BLaER1 (cell line): ENCODE results near the gene ATP2B1.

Source experiments
- H3K27ac ChIP-seq: shearing (Covaris generic); formaldehyde crosslinking; 2 replicates; pipeline ENCODE4 v1.8.1; 2022
- H3K27me3 ChIP-seq: shearing (Covaris generic); formaldehyde crosslinking; 2 replicates; pipeline ENCODE4 v1.8.1; 2022
- H3K36me3 ChIP-seq: shearing (Covaris generic); formaldehyde crosslinking; 2 replicates; pipeline ENCODE4 v1.8.1; 2022
- H3K4me1 ChIP-seq: shearing (Covaris generic); formaldehyde crosslinking; 2 replicates; pipeline ENCODE4 v1.8.1; 2022
- H3K4me2 ChIP-seq: shearing (Covaris generic); formaldehyde crosslinking; 2 replicates; pipeline ENCODE4 v1.8.1; 2022
- H3K4me3 ChIP-seq: shearing (Covaris generic); formaldehyde crosslinking; 2 replicates; pipeline ENCODE4 v1.8.1; 2022
- H3K9ac ChIP-seq: shearing (Covaris generic); formaldehyde crosslinking; 2 replicates; pipeline ENCODE4 v1.8.1; 2022
- H3K9me3 ChIP-seq: shearing (Covaris generic); formaldehyde crosslinking; 2 replicates; pipeline ENCODE4 v1.8.1; 2022
- H4K20me1 ChIP-seq: shearing (Covaris generic); formaldehyde crosslinking; 2 replicates; pipeline ENCODE4 v1.8.1; 2022
- Cebpa-rat ChIP-seq: shearing (Covaris generic); IDR thresholded peaks from 2 replicates; pipeline ENCODE4 v1.8.1; 2022

ATP2B1 gene

GRCh38 chr12:89695100-89695499, 13.5 kb downstream of the ATP2B1 start:
- Histone ChIP-seq H3K4me3 (no peak overlapping the region), H3K9ac (no peak overlapping the region), H3K9me3 (no peaks in the 10 kb centered on the region), H4K20me1 (peaks cover 38% of the 10 kb centered on the region), H3K4me2 (no peak overlapping the region), H3K27ac (no peak overlapping the region), H3K4me1 (no peaks in the 10 kb centered on the region), H3K36me3 (no peaks in the 10 kb centered on the region), H3K27me3 (no peaks in the 10 kb centered on the region)
- no peak for TF ChIP-seq Cebpa-rat

DNA sequence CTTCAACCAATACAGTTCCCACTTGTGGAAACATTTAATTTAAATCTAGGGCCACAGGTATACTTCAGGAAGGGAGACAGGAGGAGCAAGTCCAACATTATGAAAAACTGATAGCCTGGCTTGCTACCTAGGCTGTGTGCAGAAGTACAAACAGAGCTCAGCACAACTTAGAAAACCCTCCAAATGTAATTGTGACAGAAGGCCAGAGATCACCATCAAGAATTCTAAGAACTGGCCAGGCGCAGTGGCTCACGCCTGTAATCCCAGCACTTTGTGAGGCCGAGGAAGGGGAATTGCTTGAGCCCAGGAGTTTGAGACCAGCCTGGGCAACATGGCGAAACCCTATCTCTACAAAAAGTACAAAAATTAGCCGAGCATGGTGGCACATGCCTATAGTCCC, 14.1 kb downstream of the ATP2B1 start:
- Histone ChIP-seq H3K27me3 (no peaks in the 10 kb centered on the region), H3K27ac (no peak overlapping the region), H3K9me3 (no peaks in the 10 kb centered on the region), H3K9ac (no peak overlapping the region), H3K4me3 (no peak overlapping the region), H3K36me3 (no peaks in the 10 kb centered on the region), H3K4me1 (no peaks in the 10 kb centered on the region), H4K20me1 (peaks cover 33% of the 10 kb centered on the region), H3K4me2 (no peak overlapping the region)
- TF ChIP-seq Cebpa-rat = no peak

DNA sequence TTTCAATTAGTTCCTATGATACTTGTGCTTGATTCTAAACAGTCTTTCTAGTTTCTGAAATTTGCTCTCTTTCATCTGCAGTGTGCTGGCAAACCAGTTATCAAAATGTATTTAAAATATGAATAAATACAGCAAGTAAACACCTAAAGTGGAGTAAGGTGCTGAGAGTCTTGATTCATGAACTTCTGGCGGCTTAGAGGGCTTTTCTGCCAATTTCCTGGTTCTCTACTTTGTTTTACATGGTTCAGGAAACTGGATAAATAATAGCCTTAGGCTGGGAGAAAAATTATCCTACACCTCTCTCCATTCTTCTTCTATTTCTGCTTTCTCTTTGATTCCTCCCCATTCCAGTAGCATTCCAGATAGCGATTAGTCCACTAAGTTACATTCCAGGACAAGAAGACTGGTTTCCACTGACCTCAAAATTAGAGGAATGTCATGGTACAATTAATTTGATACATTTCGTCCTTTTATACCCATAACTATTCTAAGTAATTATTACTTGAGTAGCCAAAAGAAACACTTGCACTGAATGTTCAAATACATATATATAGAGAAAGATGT, 14.9 kb downstream of the ATP2B1 start:
- H3K27ac ChIP-seq = no peak overlapping the region
- no peaks in the 10 kb centered on the region for H3K9me3 ChIP-seq
- no peaks in the 10 kb centered on the region for H3K27me3 ChIP-seq
- H4K20me1 ChIP-seq = peaks cover 24% of the 10 kb centered on the region
- TF ChIP-seq Cebpa-rat = no peak
- no peaks in the 10 kb centered on the region for H3K36me3 ChIP-seq
- no peaks in the 10 kb centered on the region for H3K4me1 ChIP-seq
- H3K9ac ChIP-seq = no peak overlapping the region
- H3K4me3 ChIP-seq = no peak overlapping the region
- H3K4me2 ChIP-seq = no peak overlapping the region

GRCh38 chr12:89692439-89692838, 16.2 kb downstream of the ATP2B1 start:
- Histone ChIP-seq H3K4me3 (no peak overlapping the region), H3K4me2 (no peak overlapping the region), H3K9me3 (no peaks in the 10 kb centered on the region), H3K36me3 (no peaks in the 10 kb centered on the region), H3K27ac (no peak overlapping the region), H3K27me3 (no peaks in the 10 kb centered on the region), H3K4me1 (no peaks in the 10 kb centered on the region), H4K20me1 (peaks cover 12% of the 10 kb centered on the region; the same call in 1 of the 2 replicates), H3K9ac (no peak overlapping the region)
- TF ChIP-seq Cebpa-rat = no peak

DNA sequence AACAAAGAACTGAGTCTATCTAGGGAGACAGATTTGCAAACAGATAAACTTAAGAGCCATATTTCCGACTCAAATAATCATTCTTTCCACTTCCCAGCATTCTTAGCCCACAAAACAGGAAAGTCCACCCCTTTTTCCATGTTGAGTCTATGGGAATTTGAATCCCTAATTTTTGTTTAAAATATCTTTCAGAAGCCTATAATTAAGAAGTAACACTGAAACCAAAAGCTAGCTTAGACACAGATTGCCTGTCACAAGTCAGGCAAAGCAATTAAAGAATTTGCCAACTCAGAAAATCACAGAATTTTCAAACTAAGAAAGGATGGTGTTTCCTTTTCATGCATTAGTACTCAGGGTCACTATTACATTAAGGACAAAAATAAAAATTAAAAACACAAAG, 17.0 kb downstream of the ATP2B1 start:
- no peaks in the 10 kb centered on the region for H3K4me1 ChIP-seq
- H3K4me3 ChIP-seq = no peak overlapping the region
- H4K20me1 ChIP-seq = 0 out of 2 replicates have a peak, but pooled peaks cover 7% of the 10 kb centered on the region
- no peak overlapping the region for H3K4me2 ChIP-seq
- H3K9ac ChIP-seq = no peak overlapping the region
- no peak for TF ChIP-seq Cebpa-rat
- no peaks in the 10 kb centered on the region for H3K27me3 ChIP-seq
- H3K36me3 ChIP-seq = no peaks in the 10 kb centered on the region
- H3K9me3 ChIP-seq = peaks cover 6% of the 10 kb centered on the region
- H3K27ac ChIP-seq = no peak overlapping the region

DNA sequence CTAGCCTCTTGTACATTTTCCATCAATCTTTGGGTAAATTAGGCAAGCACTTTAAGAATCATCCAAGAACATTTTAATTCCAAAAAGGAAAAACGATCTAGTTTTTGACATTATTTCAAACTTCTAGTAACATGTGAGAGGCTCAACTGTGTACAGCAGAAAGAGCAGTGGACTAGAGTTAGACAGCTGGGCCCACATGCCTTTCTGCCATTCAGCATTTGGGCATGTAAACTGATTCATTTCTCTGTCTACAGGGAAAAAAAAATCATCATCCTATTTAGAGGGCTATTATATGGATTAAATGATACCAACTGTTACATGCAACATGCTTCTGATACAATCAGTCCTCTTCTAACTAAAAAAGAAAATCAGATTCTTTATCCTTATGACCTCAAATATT, 17.7 kb downstream of the ATP2B1 start:
- Histone ChIP-seq H3K4me3 (no peak overlapping the region), H3K36me3 (no peaks in the 10 kb centered on the region), H3K27ac (no peak overlapping the region), H3K9ac (no peak overlapping the region), H3K27me3 (no peaks in the 10 kb centered on the region), H4K20me1 (0 out of 2 replicates have a peak, but pooled peaks cover 7% of the 10 kb centered on the region), H3K9me3 (peaks cover 8% of the 10 kb centered on the region), H3K4me1 (no peaks in the 10 kb centered on the region), H3K4me2 (no peak overlapping the region)
- TF ChIP-seq Cebpa-rat = no peak

DNA sequence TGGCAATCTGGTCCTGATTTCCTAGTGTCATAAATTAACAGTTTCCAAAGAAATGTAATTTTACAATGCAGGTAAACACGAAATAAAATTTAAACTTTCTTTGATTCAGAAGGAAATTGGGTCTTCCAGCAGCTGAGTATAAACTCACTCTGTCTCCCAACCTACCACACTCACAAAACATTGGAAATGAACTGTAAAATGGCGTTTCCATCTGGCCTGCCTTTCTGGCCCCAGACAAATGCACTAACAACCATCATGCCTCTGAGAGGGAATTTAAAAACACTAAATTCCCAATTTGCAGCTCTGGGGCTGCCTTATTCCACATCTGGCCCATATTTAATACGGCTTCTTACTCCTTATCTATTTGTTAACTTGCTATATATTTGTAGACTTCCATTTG, 19.3 kb downstream of the ATP2B1 start:
- Histone ChIP-seq H3K27me3 (no peaks in the 10 kb centered on the region), H3K4me3 (no peak overlapping the region), H3K4me1 (no peaks in the 10 kb centered on the region), H4K20me1 (0 out of 2 replicates have a peak, but pooled peaks cover 2% of the 10 kb centered on the region), H3K4me2 (no peak overlapping the region), H3K27ac (no peak overlapping the region), H3K9ac (no peak overlapping the region), H3K36me3 (no peaks in the 10 kb centered on the region), H3K9me3 (peaks cover 13% of the 10 kb centered on the region)
- TF ChIP-seq Cebpa-rat = no peak

GRCh38 chr12:89686311-89686710, 22.3 kb downstream of the ATP2B1 start:
- Histone ChIP-seq H4K20me1 (no peaks in the 10 kb centered on the region), H3K27me3 (no peaks in the 10 kb centered on the region), H3K36me3 (no peaks in the 10 kb centered on the region), H3K4me3 (no peak overlapping the region), H3K27ac (no peak overlapping the region), H3K9me3 (peaks cover 37% of the 10 kb centered on the region), H3K4me1 (no peaks in the 10 kb centered on the region), H3K9ac (no peak overlapping the region), H3K4me2 (no peak overlapping the region)
- TF ChIP-seq Cebpa-rat = no peak

- H3K36me3 ChIP-seq = no peaks in the 10 kb centered on the region
- H3K4me2 ChIP-seq = no peak overlapping the region
- no peaks in the 10 kb centered on the region for H3K4me1 ChIP-seq
- no peaks in the 10 kb centered on the region for H3K27me3 ChIP-seq
- TF ChIP-seq Cebpa-rat = no peak
- H3K9ac ChIP-seq = no peak overlapping the region
- H3K4me3 ChIP-seq = no peak overlapping the region
- H4K20me1 ChIP-seq = no peaks in the 10 kb centered on the region
- no peak overlapping the region for H3K27ac ChIP-seq
- H3K9me3 ChIP-seq = peaks cover 46% of the 10 kb centered on the region
Measured at GRCh38 chr12:89685363-89685972, 23.2 kb downstream of the ATP2B1 start.

DNA sequence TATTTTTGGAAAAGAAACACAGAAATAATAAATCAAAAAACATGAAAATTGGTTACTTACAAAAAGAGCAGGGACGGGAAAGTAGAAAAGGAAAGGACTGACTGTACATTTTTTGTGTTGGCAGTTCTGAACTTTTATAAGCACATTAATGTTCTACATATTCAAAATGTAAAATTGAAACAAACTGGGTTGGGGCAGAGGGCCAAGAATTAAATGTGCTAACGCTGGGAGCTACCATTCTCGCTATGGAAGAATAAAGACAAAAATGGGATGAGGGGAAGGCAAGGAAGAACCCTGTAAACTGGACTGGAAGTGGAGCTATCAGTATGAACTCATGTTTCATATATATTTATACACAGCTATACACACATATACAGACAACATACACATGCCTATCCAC, 24.5 kb downstream of the ATP2B1 start:
- H3K4me1 ChIP-seq = no peaks in the 10 kb centered on the region
- H4K20me1 ChIP-seq = no peaks in the 10 kb centered on the region
- TF ChIP-seq Cebpa-rat = no peak
- no peak overlapping the region for H3K4me3 ChIP-seq
- no peak overlapping the region for H3K27ac ChIP-seq
- no peaks in the 10 kb centered on the region for H3K36me3 ChIP-seq
- H3K4me2 ChIP-seq = no peak overlapping the region
- no peak overlapping the region for H3K9ac ChIP-seq
- H3K9me3 ChIP-seq = peaks cover 47% of the 10 kb centered on the region
- H3K27me3 ChIP-seq = no peaks in the 10 kb centered on the region
